GM12892 (cell line): ENCODE measurements around the gene SOX9.

Experiments used
- POLR2A ChIP-seq: IDR thresholded peaks from 2 replicates; pipeline ENCODE4 v1.6.1; 2011; ENCODE audit warnings: low read depth, low read length, control low read depth
- TAF1 ChIP-seq: IDR thresholded peaks from 2 replicates; pipeline ENCODE4 v1.6.1; 2011; ENCODE audit warnings: low read depth, mild to moderate bottlenecking, control low read depth, low read length, borderline replicate concordance

DNA sequence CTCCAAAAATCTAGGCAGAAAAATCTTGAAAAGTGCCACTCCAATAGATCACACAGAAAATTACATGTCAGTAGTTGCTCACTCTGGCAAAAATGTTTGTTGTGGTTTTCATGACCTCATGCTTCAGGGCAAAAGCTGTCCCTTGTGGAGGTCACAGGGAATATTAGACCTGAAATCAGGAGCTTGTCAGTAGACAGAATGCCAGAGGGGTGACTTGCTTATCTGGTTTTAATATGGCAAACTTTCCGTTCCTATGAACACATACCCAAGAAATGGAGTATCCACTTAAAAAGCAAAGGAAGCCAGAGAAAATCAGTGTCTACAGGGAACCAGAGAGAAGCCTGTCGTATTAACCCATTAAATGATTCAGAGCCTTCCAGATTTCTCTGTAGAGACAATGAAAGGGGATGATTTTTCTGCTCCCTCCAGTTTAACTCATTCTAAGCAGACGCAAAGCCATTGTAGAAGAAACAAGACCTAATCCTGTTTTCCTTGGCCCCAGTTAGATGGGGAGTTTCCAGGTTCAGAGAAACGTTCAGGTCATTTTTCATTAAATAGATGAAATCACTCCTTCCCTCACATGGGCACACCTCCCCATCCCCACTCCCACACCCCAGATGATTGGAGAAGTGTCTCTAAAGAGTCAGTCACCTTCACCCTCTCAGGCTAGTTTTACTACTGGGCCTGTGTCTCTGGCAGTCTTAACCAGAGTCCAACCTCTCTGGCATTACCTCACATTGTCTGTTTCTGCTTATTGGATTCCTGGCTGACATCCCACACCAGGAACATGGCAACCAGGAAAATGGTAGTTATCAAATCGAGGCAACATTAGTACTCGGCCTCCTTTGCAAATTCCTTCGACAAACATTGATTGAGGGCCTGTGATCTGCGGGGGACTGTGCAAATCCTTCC, 6.0 kb downstream of the SOX9 start:
- TF ChIP-seq POLR2A (peak; percentile 55), TAF1 (no peak)
